Ascending aorta (tissue), 2 donors: ENCODE data around the gene PCDHA2. TPM values are rescaled to one million over a fixed set of nuclear protein-coding genes. Genes with fewer than 3 reads are reported as not detected.
"Not testable (repeated sequence)": the region's sequence is repeated elsewhere in the genome, so short reads cannot be mapped to it uniquely, and the experiment has no call there.

ENCODE experiments used
- DNase-seq, 2 donors: peaks; one replicate each; pipeline ENCODE4 v3.0.0-alpha.2; 2019; ENCODE audit warnings: low spot score in 2 of 2
- H3K27ac ChIP-seq, 2 donors: fragments of 200-600 bp; sonication (generic); one replicate each; pipeline ENCODE4 v1.5.1; 2016 to 2017; ENCODE audit warnings: mild to moderate bottlenecking in 1 of 2
- H3K27me3 ChIP-seq: fragments of 200-600 bp; sonication (generic); one replicate; pipeline ENCODE4 v1.5.1; 2017
- H3K36me3 ChIP-seq, 2 donors: fragments of 200-600 bp; sonication (generic); one replicate each; pipeline ENCODE4 v1.5.1; 2016
- H3K4me1 ChIP-seq, 2 donors: fragments of 200-600 bp; sonication (generic); one replicate each; pipeline ENCODE4 v1.5.1; 2016 to 2017; ENCODE audit warnings: mild to moderate bottlenecking in 1 of 2
- H3K4me3 ChIP-seq, 2 donors: fragments of 200-600 bp; sonication (generic); one replicate each; pipeline ENCODE4 v1.5.1; 2016 to 2017; ENCODE audit warnings: mild to moderate bottlenecking in 1 of 2
- H3K9me3 ChIP-seq, 2 donors: fragments of 200-600 bp; sonication (generic); one replicate each; pipeline ENCODE4 v1.5.1; 2016
- intact Hi-C: fragments of 100-400 bp; cut with DNase I; formaldehyde crosslinking; loops from one replicate; pipeline ENCODE4 v1.15.1; 2023
- total RNA-seq: library from RNA; depleted of rRNA; stranded (reverse); fragments of >200 nt; gene quantifications from one replicate; pipeline ENCODE4 v1.1.0, GENCODE V29; 2016
- TF ChIP-seq, protein P1 (sequence below), 3 experiments: fragments of 200-600 bp in 2 of 3; fragments of 450-650 bp in 1 of 3; sonication (generic) in 2 of 3; IDR thresholded peaks; one replicate each; pipeline ENCODE4 v1.5.1; 2016 to 2019; ENCODE audit warnings: antibody characterized with exemption in 3 of 3, mild to moderate bottlenecking in 1 of 3, moderate library complexity in 1 of 3

The PCDHA2 gene
- total RNA-seq, 1 donor from 2014 or later, result not detected

DNA sequence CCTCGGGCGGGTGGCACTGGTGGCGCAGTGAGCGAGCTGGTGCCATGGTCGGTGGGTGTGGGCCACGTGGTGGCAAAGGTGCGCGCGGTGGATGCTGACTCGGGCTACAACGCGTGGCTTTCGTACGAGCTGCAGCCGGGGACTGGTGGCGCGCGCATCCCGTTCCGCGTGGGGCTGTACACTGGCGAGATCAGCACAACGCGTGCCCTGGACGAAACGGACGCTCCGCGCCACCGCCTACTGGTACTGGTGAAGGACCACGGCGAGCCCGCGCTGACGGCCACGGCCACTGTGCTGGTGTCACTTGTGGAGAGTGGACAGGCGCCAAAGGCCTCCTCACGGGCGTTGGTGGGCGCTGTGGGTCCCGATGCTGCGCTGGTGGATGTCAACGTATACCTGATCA is 14.2 kb downstream of the PCDHA2 start:
- peaks cover 10 to 28% of the 10 kb centered on the region in 2 donors for H3K9me3 ChIP-seq
- H3K36me3 ChIP-seq, result no peaks in the 10 kb centered on the region
- intact Hi-C loops, result no loop called here
- TF ChIP-seq, protein P1, sequence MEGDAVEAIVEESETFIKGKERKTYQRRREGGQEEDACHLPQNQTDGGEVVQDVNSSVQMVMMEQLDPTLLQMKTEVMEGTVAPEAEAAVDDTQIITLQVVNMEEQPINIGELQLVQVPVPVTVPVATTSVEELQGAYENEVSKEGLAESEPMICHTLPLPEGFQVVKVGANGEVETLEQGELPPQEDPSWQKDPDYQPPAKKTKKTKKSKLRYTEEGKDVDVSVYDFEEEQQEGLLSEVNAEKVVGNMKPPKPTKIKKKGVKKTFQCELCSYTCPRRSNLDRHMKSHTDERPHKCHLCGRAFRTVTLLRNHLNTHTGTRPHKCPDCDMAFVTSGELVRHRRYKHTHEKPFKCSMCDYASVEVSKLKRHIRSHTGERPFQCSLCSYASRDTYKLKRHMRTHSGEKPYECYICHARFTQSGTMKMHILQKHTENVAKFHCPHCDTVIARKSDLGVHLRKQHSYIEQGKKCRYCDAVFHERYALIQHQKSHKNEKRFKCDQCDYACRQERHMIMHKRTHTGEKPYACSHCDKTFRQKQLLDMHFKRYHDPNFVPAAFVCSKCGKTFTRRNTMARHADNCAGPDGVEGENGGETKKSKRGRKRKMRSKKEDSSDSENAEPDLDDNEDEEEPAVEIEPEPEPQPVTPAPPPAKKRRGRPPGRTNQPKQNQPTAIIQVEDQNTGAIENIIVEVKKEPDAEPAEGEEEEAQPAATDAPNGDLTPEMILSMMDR (IDR thresholded peaks at IDR 0.05), result no peak
- no peaks in the 10 kb centered on the region for H3K4me1 ChIP-seq
- no peaks in the 10 kb centered on the region for H3K27me3 ChIP-seq
- no peak overlapping the region for H3K27ac ChIP-seq
- H3K4me3 ChIP-seq, result no peak overlapping the region
- no peak for DNase-seq

DNA sequence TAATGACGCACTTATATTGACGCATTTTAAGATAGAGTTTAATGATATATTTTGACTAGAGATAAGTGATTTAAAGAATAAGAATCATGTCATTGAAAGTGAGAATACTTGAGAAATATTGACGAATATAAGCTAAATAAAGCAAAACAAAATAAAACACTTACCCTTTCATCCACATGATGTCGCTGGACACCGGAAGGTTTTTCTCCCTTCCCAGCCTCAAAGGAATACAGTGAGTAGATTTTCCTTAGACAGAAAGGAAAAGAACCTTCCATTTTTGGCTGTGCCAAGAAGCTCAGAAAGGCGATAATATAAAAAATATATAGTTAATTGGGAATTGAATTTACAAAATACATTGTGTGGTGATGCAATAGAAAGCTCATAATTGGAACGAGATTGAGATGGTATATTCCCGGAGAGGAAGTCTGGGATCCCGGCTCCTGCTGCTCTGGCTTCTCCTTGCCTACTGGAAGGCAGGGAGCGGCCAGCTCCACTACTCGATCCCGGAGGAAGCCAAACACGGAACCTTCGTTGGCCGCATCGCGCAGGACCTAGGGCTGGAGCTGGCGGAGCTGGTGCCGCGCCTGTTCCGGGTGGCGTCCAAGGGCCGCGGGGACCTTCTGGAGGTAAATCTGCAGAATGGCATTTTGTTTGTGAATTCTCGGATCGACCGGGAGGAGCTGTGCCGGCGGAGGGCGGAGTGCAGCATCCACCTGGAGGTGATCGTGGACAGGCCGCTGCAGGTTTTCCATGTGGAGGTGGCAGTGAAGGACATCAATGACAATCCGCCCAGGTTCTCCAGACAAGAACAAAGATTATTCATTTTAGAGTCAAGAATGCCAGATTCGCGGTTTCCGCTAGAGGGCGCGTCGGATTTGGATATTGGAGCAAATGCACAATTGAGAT is 27.0 kb downstream of the PCDHA2 start, which contains the start of gene PCDHA5:
TSS of gene PCDHA5 (plus strand) at position 239 of the 906 bp plus-strand sequence.
- Histone ChIP-seq H3K4me1 (no peaks in the 10 kb centered on the region), H3K36me3 (no peaks in the 10 kb centered on the region), H3K27me3 (no peaks in the 10 kb centered on the region), H3K9me3 (peaks cover 12 to 42% of the 10 kb centered on the region in 2 donors), H3K4me3 (peak within 1 kb of the TSS in 1 of 2 donors; percentile 8), H3K27ac (no peak within 1 kb of the TSS)
- intact Hi-C loops, result no loop called here
- no peak for DNase-seq
- TF ChIP-seq, protein P1 (IDR thresholded peaks at IDR 0.05), result no peak

DNA sequence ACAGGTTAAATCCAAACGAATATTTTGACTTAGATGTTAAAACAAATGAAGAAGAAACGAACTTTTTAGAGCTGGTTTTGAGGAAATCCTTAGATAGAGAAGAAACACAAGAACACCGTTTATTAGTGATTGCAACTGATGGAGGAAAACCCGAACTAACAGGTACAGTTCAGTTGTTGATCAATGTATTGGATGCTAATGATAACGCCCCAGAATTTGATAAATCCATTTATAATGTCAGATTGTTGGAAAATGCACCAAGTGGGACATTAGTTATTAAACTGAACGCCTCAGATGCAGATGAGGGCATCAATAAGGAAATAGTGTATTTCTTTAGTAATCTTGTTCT is 27.6 kb downstream of the PCDHA2 start:
- intact Hi-C loops, result no loop called here
- Histone ChIP-seq H3K9me3 (peaks cover 10 to 40% of the 10 kb centered on the region in 2 donors), H3K27ac (no peak overlapping the region), H3K4me1 (no peaks in the 10 kb centered on the region), H3K27me3 (no peaks in the 10 kb centered on the region), H3K36me3 (no peaks in the 10 kb centered on the region), H3K4me3 (no peak overlapping the region)
- DNase-seq, result no peak
- TF ChIP-seq, protein P1 (IDR thresholded peaks at IDR 0.05), result no peak

DNA sequence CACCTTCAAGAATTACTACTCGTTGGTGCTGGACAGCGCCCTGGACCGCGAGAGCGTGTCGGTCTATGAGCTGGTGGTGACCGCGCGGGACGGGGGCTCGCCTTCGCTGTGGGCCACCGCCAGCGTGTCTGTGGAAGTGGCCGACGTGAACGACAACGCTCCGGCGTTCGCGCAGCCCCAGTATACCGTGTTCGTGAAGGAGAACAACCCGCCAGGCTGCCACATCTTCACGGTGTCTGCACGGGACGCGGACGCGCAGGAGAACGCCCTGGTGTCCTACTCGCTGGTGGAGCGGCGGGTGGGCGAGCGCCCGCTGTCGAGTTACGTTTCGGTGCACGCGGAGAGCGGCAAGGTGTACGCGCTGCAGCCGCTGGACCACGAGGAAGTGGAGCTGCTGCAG is 28.3 kb downstream of the PCDHA2 start:
- H3K27me3 ChIP-seq, H3K4me3 ChIP-seq, H3K36me3 ChIP-seq, intact Hi-C loops, DNase-seq, H3K27ac ChIP-seq, H3K4me1 ChIP-seq: not testable (repeated sequence)
- H3K9me3 ChIP-seq, result peaks cover 12 to 40% of the 10 kb centered on the region in 2 donors

DNA sequence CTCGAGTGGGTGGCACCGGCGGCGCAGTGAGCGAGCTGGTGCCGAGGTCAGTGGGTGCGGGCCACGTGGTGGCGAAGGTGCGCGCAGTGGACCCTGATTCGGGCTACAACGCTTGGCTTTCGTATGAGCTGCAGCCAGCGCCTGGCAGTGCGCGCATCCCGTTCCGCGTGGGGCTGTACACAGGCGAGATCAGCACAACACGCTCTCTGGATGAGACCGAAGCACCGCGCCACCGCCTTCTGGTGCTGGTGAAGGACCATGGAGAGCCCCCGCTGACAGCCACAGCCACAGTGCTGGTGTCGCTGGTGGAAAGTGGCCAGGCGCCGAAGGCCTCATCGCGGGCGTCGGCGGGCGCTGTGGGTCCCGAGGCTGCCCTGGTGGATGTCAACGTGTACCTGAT is 28.8 kb downstream of the PCDHA2 start:
- peaks cover 17 to 43% of the 10 kb centered on the region in 2 donors for H3K9me3 ChIP-seq
- no peaks in the 10 kb centered on the region for H3K27me3 ChIP-seq
- no peak for DNase-seq

More for the DNA sequence above, 28.8 kb downstream of the PCDHA2 start:
- TF ChIP-seq, protein P1 (IDR thresholded peaks at IDR 0.05), result no peak
- Histone ChIP-seq H3K36me3 (no peaks in the 10 kb centered on the region), H3K27ac (no peak overlapping the region), H3K4me1 (no peaks in the 10 kb centered on the region), H3K4me3 (no peak overlapping the region)
- intact Hi-C loops, result no loop called here
